ENCODE results near the gene STARD6. TPM values are rescaled to one million over a fixed set of nuclear protein-coding genes. Genes with fewer than 3 reads are reported as not detected.

STARD6 gene
- total RNA-seq, 1 experiment from 2014 or later = not detected

GRCh38 chr18:54359233-54359632, 1.6 kb upstream of the STARD6 start:
- no peaks in the 10 kb centered on the region for H3K27me3 Mint-ChIP-seq (ENCODE audit: insufficient read depth, unreplicated experiment)
- ChIA-PET CTCF (interaction anchor here (0.7 kb wide), 1 partner anchor 135 kb away, joined by 3 read pairs; the partner anchor contains the start of gene MBD2), POLR2A (no interaction called here)
- no peaks in the 10 kb centered on the region for H3K9me3 Mint-ChIP-seq (ENCODE audit: unreplicated experiment)
- H3K27me3 ChIP-seq (replicated peaks; ENCODE audit: control insufficient read depth, insufficient read depth, low read length) = no peaks in the 10 kb centered on the region
- TF ChIP-seq, protein P1, sequence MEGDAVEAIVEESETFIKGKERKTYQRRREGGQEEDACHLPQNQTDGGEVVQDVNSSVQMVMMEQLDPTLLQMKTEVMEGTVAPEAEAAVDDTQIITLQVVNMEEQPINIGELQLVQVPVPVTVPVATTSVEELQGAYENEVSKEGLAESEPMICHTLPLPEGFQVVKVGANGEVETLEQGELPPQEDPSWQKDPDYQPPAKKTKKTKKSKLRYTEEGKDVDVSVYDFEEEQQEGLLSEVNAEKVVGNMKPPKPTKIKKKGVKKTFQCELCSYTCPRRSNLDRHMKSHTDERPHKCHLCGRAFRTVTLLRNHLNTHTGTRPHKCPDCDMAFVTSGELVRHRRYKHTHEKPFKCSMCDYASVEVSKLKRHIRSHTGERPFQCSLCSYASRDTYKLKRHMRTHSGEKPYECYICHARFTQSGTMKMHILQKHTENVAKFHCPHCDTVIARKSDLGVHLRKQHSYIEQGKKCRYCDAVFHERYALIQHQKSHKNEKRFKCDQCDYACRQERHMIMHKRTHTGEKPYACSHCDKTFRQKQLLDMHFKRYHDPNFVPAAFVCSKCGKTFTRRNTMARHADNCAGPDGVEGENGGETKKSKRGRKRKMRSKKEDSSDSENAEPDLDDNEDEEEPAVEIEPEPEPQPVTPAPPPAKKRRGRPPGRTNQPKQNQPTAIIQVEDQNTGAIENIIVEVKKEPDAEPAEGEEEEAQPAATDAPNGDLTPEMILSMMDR (IDR thresholded peaks at IDR 0.05; ENCODE audit: insufficient read depth in 1 of 2, low read depth in 1 of 2, low read length in 1 of 2, severe bottlenecking in 1 of 2, unreplicated experiment in 1 of 2) = no peak
- H3K4me1 Mint-ChIP-seq (ENCODE audit: low read depth, unreplicated experiment) = no peaks in the 10 kb centered on the region
- no peak overlapping the region for H3K4me3 ChIP-seq (ENCODE audit: low read depth, low read length)
- no TSS peak for BruUV-seq (replicated peaks)
- no peak for DNase-seq
- H3K9me3 ChIP-seq = no peaks in the 10 kb centered on the region
- H3K4me1 ChIP-seq = no peaks in the 10 kb centered on the region
- intact Hi-C loops (cut with micrococcal nuclease; ENCODE audit: unreplicated experiment) = no loop called here
- peak overlapping the region; percentile 95 for H3K4me3 Mint-ChIP-seq (ENCODE audit: unreplicated experiment)
- no peak overlapping the region for H3K27ac Mint-ChIP-seq (ENCODE audit: unreplicated experiment)
- no peaks in the 10 kb centered on the region for H3K36me3 Mint-ChIP-seq (ENCODE audit: insufficient read depth, unreplicated experiment)
- H3K36me3 ChIP-seq (ENCODE audit: control insufficient read depth, insufficient read depth, low read length) = no peaks in the 10 kb centered on the region

DNA sequence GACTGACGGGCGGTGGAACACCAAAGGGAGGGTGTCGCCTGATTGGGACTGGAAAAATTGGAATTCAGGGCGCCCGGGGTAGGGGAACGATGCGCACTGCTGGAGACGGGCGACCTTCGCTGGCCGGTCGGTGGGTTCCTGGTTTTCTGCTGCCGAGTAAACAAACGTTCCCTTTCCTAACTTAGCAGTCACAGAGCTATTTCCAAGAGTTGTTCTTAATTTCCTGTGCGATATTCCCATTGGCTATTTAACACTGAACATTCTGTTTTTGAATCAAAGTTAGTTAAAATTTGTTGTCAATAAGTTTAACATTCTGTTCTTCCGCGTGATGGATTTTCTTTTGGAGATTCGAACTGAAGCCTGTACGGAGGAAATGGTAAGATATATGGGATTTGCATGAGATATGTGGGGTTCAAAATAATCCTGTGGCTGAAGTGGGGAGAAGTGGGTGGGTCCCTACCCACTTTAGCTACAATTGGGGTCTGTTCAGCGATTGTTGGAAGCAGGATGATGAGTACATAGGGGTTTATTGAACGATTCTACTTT, 910 bp upstream of the STARD6 start:
- no TSS peak for BruUV-seq (replicated peaks)

GRCh38 chr18:54357082-54357659, 487 bp downstream of the STARD6 start:
- H3K36me3 Mint-ChIP-seq (ENCODE audit: insufficient read depth, unreplicated experiment) = no peaks in the 10 kb centered on the region
- intact Hi-C loops (cut with micrococcal nuclease; ENCODE audit: unreplicated experiment) = no loop called here

More for the DNA sequence above, 910 bp upstream of the STARD6 start:
- H3K4me3 ChIP-seq (ENCODE audit: low read depth, low read length) = peak overlapping the region; percentile 74
- Mint-ChIP-seq H3K9me3 (ENCODE audit: unreplicated experiment) (no peaks in the 10 kb centered on the region), H3K4me1 (ENCODE audit: low read depth, unreplicated experiment) (no peaks in the 10 kb centered on the region), H3K4me3 (ENCODE audit: unreplicated experiment) (peak overlapping the region; percentile 95), H3K27me3 (ENCODE audit: insufficient read depth, unreplicated experiment) (no peaks in the 10 kb centered on the region), H3K27ac (ENCODE audit: unreplicated experiment) (peak overlapping the region; percentile 93), H3K36me3 (ENCODE audit: insufficient read depth, unreplicated experiment) (no peaks in the 10 kb centered on the region)
- intact Hi-C loops (cut with micrococcal nuclease; ENCODE audit: unreplicated experiment) = no loop called here
- no peaks in the 10 kb centered on the region for H3K4me1 ChIP-seq
- CTCF ChIA-PET = no interaction called here
- DNase-seq = peak in 1 of 2 experiments; percentile 29
- H3K27me3 ChIP-seq (replicated peaks; ENCODE audit: control insufficient read depth, insufficient read depth, low read length) = no peaks in the 10 kb centered on the region
- TF ChIP-seq, protein P1 (IDR thresholded peaks at IDR 0.05; ENCODE audit: insufficient read depth in 1 of 2, low read depth in 1 of 2, low read length in 1 of 2, severe bottlenecking in 1 of 2, unreplicated experiment in 1 of 2) = no peak
- H3K9me3 ChIP-seq = no peaks in the 10 kb centered on the region
- H3K36me3 ChIP-seq (ENCODE audit: control insufficient read depth, insufficient read depth, low read length) = no peaks in the 10 kb centered on the region
- POLR2A ChIA-PET = no interaction called here

More at GRCh38 chr18:54357082-54357659, 487 bp downstream of the STARD6 start:
- peak in 1 of 2 experiments; percentile 1 for DNase-seq
- Mint-ChIP-seq H3K27me3 (ENCODE audit: insufficient read depth, unreplicated experiment) (peaks cover 1% of the 10 kb centered on the region), H3K4me3 (ENCODE audit: unreplicated experiment) (peak overlapping the region; percentile 95), H3K27ac (ENCODE audit: unreplicated experiment) (peak overlapping the region; percentile 93), H3K9me3 (ENCODE audit: unreplicated experiment) (no peaks in the 10 kb centered on the region), H3K4me1 (ENCODE audit: low read depth, unreplicated experiment) (no peaks in the 10 kb centered on the region)
- Histone ChIP-seq H3K9me3 (no peaks in the 10 kb centered on the region), H3K36me3 (ENCODE audit: control insufficient read depth, insufficient read depth, low read length) (no peaks in the 10 kb centered on the region), H3K27me3 (replicated peaks; ENCODE audit: control insufficient read depth, insufficient read depth, low read length) (no peaks in the 10 kb centered on the region), H3K4me1 (no peaks in the 10 kb centered on the region), H3K4me3 (ENCODE audit: low read depth, low read length) (peak overlapping the region; percentile 74)
- ChIA-PET POLR2A (no interaction called here), CTCF (interaction anchor here (1.0 kb wide), 1 partner anchor 41 kb away, joined by 4 read pairs; no protein-coding TSS in a partner anchor)
- no TSS peak for BruUV-seq (replicated peaks)
- TF ChIP-seq, protein P1 (IDR thresholded peaks at IDR 0.05; ENCODE audit: insufficient read depth in 1 of 2, low read depth in 1 of 2, low read length in 1 of 2, severe bottlenecking in 1 of 2, unreplicated experiment in 1 of 2) = no peak
